SK-N-SH treated with all-trans-retinoic acid at 6 μM for 48 hours (cell line): Measurements from ENCODE around the gene GOLGA1.

Experiments used
- ATAC-seq: fragments of 200-7000 bp; cut with Tn5 transposase; 3 replicates; pipeline ENCODE4 v1.9.1; 2020; ENCODE audit warnings: mild to moderate bottlenecking, moderate library complexity
- ARNTL ChIP-seq: fragments of 450-650 bp; formaldehyde crosslinking; IDR thresholded peaks from 2 replicates; pipeline ENCODE4 v1.5.0; 2020; ENCODE audit warnings: low read depth, mild to moderate bottlenecking, moderate library complexity, borderline replicate concordance
- BACH2 ChIP-seq: fragments of 250-450 bp; sonication (Bioruptor Pico); IDR thresholded peaks from 2 replicates; pipeline ENCODE4 v1.9.0; 2021; ENCODE audit warnings: mild to moderate bottlenecking, borderline replicate concordance
- CSDC2 ChIP-seq: fragments of 250-450 bp; sonication (Bioruptor Pico); IDR thresholded peaks from 2 replicates; pipeline ENCODE4 v1.5.0; 2020; ENCODE audit warnings: mild to moderate bottlenecking, moderate library complexity
- CSRNP3 ChIP-seq: fragments of 250-450 bp; sonication (Bioruptor Pico); IDR thresholded peaks from 2 replicates; pipeline ENCODE4 v1.5.1; 2021; ENCODE audit warnings: mild to moderate bottlenecking, moderate library complexity
- ESRRG ChIP-seq: fragments of 250-450 bp; sonication (Bioruptor Pico); IDR thresholded peaks from 2 replicates; pipeline ENCODE4 v1.6.1; 2021; ENCODE audit warnings: mild to moderate bottlenecking
- GLIS3 ChIP-seq: fragments of 250-450 bp; sonication (Bioruptor Pico); IDR thresholded peaks from 2 replicates; pipeline ENCODE4 v1.5.0; 2020; ENCODE audit warnings: mild to moderate bottlenecking, moderate library complexity
- ISL1 ChIP-seq: fragments of 250-450 bp; sonication (Bioruptor Pico); IDR thresholded peaks from 2 replicates; pipeline ENCODE4 v2.1.2; 2022; ENCODE audit warnings: mild to moderate bottlenecking, moderate library complexity
- OSR1 ChIP-seq: fragments of 250-450 bp; sonication (Bioruptor Pico); IDR thresholded peaks from 2 replicates; pipeline ENCODE4 v1.8.0; 2022; ENCODE audit warnings: moderate library complexity, mild to moderate bottlenecking, inconsistent platforms
- PPARA ChIP-seq: fragments of 250-450 bp; sonication (Bioruptor Pico); IDR thresholded peaks from 2 replicates; pipeline ENCODE4 v1.5.0; 2020; ENCODE audit warnings: mild to moderate bottlenecking, borderline replicate concordance
- RARB ChIP-seq: fragments of 250-450 bp; sonication (Bioruptor Pico); IDR thresholded peaks from 2 replicates; pipeline ENCODE4 v1.8.0; 2021; ENCODE audit warnings: mild to moderate bottlenecking, moderate library complexity
- SNAI2 ChIP-seq: fragments of 250-450 bp; sonication (Bioruptor Pico); IDR thresholded peaks from 2 replicates; pipeline ENCODE4 v1.5.0; 2020; ENCODE audit warnings: mild to moderate bottlenecking, moderate library complexity
- TCF4 ChIP-seq: fragments of 250-450 bp; sonication (Bioruptor Pico); IDR thresholded peaks from 2 replicates; pipeline ENCODE4 v1.8.0; 2021; ENCODE audit warnings: mild to moderate bottlenecking, moderate library complexity, borderline replicate concordance
- TOX ChIP-seq: fragments of 250-450 bp; sonication (Bioruptor Pico); IDR thresholded peaks from 2 replicates; pipeline ENCODE4 v1.8.0; 2021; ENCODE audit warnings: mild to moderate bottlenecking, moderate library complexity, borderline replicate concordance
- ZC3H10 ChIP-seq: fragments of 250-450 bp; sonication (Bioruptor Pico); IDR thresholded peaks from 2 replicates; pipeline ENCODE4 v1.5.1; 2021; ENCODE audit warnings: mild to moderate bottlenecking, moderate library complexity
- ZFP3 ChIP-seq: fragments of 250-450 bp; sonication (Bioruptor Pico); IDR thresholded peaks from 2 replicates; pipeline ENCODE4 v1.5.0; 2020; ENCODE audit warnings: mild to moderate bottlenecking, moderate library complexity
- ZFP30 ChIP-seq: fragments of 450-650 bp; formaldehyde crosslinking; IDR thresholded peaks from 2 replicates; pipeline ENCODE4 v1.5.0; 2022; ENCODE audit warnings: mild to moderate bottlenecking, moderate library complexity
- ZNF565 ChIP-seq: fragments of 450-650 bp; formaldehyde crosslinking; conservative IDR thresholded peaks from 2 replicates; pipeline ENCODE4 v1.5.0; 2020; ENCODE audit warnings: low read depth, mild to moderate bottlenecking, moderate library complexity
- ZNF70 ChIP-seq: fragments of 450-650 bp; formaldehyde crosslinking; IDR thresholded peaks from 2 replicates; pipeline ENCODE4 v1.5.0; 2020; ENCODE audit warnings: mild to moderate bottlenecking, moderate library complexity
- ZNF8 ChIP-seq: fragments of 450-650 bp; formaldehyde crosslinking; IDR thresholded peaks from 2 replicates; pipeline ENCODE4 v1.5.0; 2020; ENCODE audit warnings: mild to moderate bottlenecking, moderate library complexity
- TF ChIP-seq, protein P1 (sequence below): fragments of 250-450 bp; sonication (Bioruptor Pico); IDR thresholded peaks from 2 replicates; pipeline ENCODE4 v1.5.0; 2020; ENCODE audit warnings: mild to moderate bottlenecking, moderate library complexity
- TF ChIP-seq, protein P2 (sequence below): fragments of 250-450 bp; sonication (Bioruptor Pico); IDR thresholded peaks from 2 replicates; pipeline ENCODE4 v1.5.1; 2020; ENCODE audit warnings: low read depth, mild to moderate bottlenecking, moderate library complexity

GOLGA1 gene

DNA sequence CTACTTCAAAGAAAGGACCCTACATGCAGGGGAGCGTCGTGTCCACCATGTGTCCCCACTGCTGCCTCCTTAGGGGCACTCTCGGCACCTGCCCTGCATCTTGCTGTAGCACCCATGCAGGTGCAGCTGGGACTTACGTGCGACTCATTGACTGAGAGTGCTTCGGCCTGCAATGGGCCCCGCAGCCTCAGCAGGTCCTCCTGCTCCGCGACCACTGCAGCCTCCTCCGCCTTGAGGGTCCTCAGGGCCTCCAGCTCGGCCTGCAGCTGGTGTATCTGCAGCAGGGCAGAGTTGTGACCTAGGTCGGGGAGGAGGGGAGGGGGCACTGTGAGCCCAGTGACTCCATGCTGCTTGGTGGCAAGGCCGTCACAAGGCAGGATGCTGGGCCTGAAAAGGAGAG is 51.9 kb downstream of the GOLGA1 start:
- TF ChIP-seq ZFP3 (CRISPR knock-in tag) (no peak), RARB (CRISPR knock-in tag) (no peak), ZC3H10 (CRISPR knock-in tag) (no peak), ISL1 (no peak), ZNF8 (CRISPR knock-in tag) (no peak), TCF4 (no peak), ZFP30 (CRISPR knock-in tag) (no peak), TOX (CRISPR knock-in tag) (no peak), BACH2 (no peak), ZNF565 (CRISPR knock-in tag) (no peak), GLIS3 (CRISPR knock-in tag) (no peak), CSRNP3 (CRISPR knock-in tag) (no peak), ESRRG (CRISPR knock-in tag) (no peak), ZNF70 (no peak), SNAI2 (CRISPR knock-in tag) (no peak), CSDC2 (CRISPR knock-in tag) (no peak), PPARA (CRISPR knock-in tag) (no peak), OSR1 (CRISPR knock-in tag) (no peak)
- TF ChIP-seq, protein P1, sequence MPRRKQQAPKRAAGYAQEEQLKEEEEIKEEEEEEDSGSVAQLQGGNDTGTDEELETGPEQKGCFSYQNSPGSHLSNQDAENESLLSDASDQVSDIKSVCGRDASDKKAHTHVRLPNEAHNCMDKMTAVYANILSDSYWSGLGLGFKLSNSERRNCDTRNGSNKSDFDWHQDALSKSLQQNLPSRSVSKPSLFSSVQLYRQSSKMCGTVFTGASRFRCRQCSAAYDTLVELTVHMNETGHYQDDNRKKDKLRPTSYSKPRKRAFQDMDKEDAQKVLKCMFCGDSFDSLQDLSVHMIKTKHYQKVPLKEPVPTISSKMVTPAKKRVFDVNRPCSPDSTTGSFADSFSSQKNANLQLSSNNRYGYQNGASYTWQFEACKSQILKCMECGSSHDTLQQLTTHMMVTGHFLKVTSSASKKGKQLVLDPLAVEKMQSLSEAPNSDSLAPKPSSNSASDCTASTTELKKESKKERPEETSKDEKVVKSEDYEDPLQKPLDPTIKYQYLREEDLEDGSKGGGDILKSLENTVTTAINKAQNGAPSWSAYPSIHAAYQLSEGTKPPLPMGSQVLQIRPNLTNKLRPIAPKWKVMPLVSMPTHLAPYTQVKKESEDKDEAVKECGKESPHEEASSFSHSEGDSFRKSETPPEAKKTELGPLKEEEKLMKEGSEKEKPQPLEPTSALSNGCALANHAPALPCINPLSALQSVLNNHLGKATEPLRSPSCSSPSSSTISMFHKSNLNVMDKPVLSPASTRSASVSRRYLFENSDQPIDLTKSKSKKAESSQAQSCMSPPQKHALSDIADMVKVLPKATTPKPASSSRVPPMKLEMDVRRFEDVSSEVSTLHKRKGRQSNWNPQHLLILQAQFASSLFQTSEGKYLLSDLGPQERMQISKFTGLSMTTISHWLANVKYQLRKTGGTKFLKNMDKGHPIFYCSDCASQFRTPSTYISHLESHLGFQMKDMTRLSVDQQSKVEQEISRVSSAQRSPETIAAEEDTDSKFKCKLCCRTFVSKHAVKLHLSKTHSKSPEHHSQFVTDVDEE (CRISPR knock-in tag), result no peak
- TF ChIP-seq, protein P2, sequence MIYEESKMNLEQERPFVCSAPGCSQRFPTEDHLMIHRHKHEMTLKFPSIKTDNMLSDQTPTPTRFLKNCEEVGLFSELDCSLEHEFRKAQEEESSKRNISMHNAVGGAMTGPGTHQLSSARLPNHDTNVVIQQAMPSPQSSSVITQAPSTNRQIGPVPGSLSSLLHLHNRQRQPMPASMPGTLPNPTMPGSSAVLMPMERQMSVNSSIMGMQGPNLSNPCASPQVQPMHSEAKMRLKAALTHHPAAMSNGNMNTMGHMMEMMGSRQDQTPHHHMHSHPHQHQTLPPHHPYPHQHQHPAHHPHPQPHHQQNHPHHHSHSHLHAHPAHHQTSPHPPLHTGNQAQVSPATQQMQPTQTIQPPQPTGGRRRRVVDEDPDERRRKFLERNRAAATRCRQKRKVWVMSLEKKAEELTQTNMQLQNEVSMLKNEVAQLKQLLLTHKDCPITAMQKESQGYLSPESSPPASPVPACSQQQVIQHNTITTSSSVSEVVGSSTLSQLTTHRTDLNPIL, result no peak

GRCh38 chr9:124887832-124888231 is 53.1 kb downstream of the GOLGA1 start:
- TF ChIP-seq OSR1 (CRISPR knock-in tag) (no peak), ARNTL (CRISPR knock-in tag) (no peak), PPARA (CRISPR knock-in tag) (no peak)
- TF ChIP-seq, protein P1 (CRISPR knock-in tag), result no peak
- TF ChIP-seq, all 23 proteins: peak for 0
- no peak for ATAC-seq

More for the DNA sequence above, 51.9 kb downstream of the GOLGA1 start:
- no peak for ATAC-seq

- ATAC-seq, result no peak
- TF ChIP-seq, protein P1 (CRISPR knock-in tag), result no peak
- no peak for TF ChIP-seq ZC3H10 (CRISPR knock-in tag)
- no peak for TF ChIP-seq GLIS3 (CRISPR knock-in tag)
- TF ChIP-seq, all 23 proteins: peak for 0
Measured at GRCh38 chr9:124886866-124887492, 53.9 kb downstream of the GOLGA1 start.
